Measurements from ENCODE around the gene TCF7L1. TPM values are rescaled to one million over a fixed set of nuclear protein-coding genes. Genes with fewer than 3 reads are reported as not detected.

TCF7L1 gene
- total and polyA plus RNA-seq, 2 of the 13 experiments (the other 11 are each of a cell fraction or from before 2014, with no cell fraction given), result 0.04 to 0.15 TPM

DNA sequence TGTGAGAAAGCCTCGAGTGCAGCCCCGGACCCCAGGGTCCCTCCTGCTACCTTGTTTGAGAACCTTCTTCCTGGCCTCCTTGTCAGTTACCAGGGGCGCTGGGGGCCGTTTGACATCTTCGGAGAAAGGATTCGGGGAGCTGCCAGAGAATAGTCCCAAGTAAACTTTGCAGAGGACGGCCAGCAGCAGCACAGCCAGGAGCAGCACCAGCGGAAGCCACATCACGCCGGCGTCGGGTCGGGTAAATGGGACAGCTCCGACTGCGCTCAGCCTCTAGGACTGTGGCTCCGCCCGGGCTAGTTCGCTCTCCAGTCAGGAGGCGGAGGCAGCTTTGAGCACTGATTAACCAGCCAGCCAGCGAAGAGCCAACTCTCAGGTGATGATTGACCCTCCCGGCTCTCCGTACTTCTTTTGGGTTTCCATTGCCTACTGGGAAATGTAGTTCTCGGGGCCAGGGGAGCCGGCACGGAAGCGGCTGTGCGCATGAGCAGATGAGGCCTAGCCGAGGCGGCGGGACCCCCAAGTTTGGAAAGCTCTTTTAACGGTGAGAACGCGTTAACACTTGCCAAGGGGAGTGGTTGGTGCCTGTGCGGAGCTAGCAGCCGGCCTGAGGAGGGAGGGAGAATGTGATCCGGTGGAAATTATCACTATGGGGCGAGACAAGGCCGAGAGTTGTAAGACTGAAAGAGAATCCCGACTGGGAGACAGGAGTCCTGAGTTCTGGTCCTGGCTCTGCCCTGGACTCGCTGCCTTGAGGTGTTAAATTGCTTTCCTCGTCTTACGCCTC is 221.3 kb downstream of the TCF7L1 start, which contains the start of the genes ELMOD3 and RETSAT (continued):
- TF ChIP-seq, protein P1, sequence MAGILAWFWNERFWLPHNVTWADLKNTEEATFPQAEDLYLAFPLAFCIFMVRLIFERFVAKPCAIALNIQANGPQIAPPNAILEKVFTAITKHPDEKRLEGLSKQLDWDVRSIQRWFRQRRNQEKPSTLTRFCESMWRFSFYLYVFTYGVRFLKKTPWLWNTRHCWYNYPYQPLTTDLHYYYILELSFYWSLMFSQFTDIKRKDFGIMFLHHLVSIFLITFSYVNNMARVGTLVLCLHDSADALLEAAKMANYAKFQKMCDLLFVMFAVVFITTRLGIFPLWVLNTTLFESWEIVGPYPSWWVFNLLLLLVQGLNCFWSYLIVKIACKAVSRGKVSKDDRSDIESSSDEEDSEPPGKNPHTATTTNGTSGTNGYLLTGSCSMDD (CRISPR knock-in tag; IDR thresholded peaks at IDR 0.05), result peak; percentile 63; the same call in 1 of the 2 replicates
- TF ChIP-seq U2AF2 (IDR thresholded peaks at IDR 0.05; ENCODE audit: low read depth, low read length) (0 out of 2 replicates have a peak, but pooled peaks have one; percentile 83), MLXIP (CRISPR knock-in tag; IDR thresholded peaks at IDR 0.05; ENCODE audit: borderline replicate concordance) (peak; percentile 89; the same call in 1 of the 2 replicates), ZNF362 (CRISPR knock-in tag; IDR thresholded peaks at IDR 0.05; ENCODE audit: borderline replicate concordance) (peak; percentile 68; the same call in 1 of the 2 replicates), ZNF720 (CRISPR knock-in tag; IDR thresholded peaks at IDR 0.05) (no peak), FOSL2 (CRISPR knock-in tag; IDR thresholded peaks at IDR 0.05) (peak; percentile 36), HNF4G (IDR thresholded peaks at IDR 0.05; ENCODE audit: borderline replicate concordance, low read depth, low read length) (no peak), HNF4G (CRISPR knock-in tag; IDR thresholded peaks at IDR 0.05; ENCODE audit: borderline replicate concordance, low read depth) (0 out of 2 replicates have a peak, but pooled peaks have one; percentile 11), SMARCC2 (IDR thresholded peaks at IDR 0.05) (no peak), MLX (CRISPR knock-in tag; IDR thresholded peaks at IDR 0.05) (peak; percentile 40), ZNF280B (CRISPR knock-in tag; IDR thresholded peaks at IDR 0.05; ENCODE audit: borderline replicate concordance) (peak; percentile 63; the same call in 1 of the 2 replicates), ZNF33B (CRISPR knock-in tag; IDR thresholded peaks at IDR 0.05) (peak; percentile 80; the same call in 1 of the 2 replicates), ARNTL (CRISPR knock-in tag; IDR thresholded peaks at IDR 0.05) (peak; percentile 91), PRPF4 (IDR thresholded peaks at IDR 0.05; ENCODE audit: low read depth, low read length, poor library complexity, severe bottlenecking) (no peak)
- TF ChIP-seq, protein P2, sequence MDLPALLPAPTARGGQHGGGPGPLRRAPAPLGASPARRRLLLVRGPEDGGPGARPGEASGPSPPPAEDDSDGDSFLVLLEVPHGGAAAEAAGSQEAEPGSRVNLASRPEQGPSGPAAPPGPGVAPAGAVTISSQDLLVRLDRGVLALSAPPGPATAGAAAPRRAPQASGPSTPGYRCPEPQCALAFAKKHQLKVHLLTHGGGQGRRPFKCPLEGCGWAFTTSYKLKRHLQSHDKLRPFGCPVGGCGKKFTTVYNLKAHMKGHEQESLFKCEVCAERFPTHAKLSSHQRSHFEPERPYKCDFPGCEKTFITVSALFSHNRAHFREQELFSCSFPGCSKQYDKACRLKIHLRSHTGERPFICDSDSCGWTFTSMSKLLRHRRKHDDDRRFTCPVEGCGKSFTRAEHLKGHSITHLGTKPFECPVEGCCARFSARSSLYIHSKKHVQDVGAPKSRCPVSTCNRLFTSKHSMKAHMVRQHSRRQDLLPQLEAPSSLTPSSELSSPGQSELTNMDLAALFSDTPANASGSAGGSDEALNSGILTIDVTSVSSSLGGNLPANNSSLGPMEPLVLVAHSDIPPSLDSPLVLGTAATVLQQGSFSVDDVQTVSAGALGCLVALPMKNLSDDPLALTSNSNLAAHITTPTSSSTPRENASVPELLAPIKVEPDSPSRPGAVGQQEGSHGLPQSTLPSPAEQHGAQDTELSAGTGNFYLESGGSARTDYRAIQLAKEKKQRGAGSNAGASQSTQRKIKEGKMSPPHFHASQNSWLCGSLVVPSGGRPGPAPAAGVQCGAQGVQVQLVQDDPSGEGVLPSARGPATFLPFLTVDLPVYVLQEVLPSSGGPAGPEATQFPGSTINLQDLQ (CRISPR knock-in tag; IDR thresholded peaks at IDR 0.05), result peak; percentile 89; the same call in 1 of the 2 replicates

Measured in HepG2 (cell line).